Trophoblast cell (in vitro differentiated cells and primary cell): ENCODE results near the gene EPB41L2.

Experiments used
- DNase-seq, 2 donors: peaks; one replicate each; pipeline ENCODE4 v3.0.0-alpha.2; 2016
- H2AFZ ChIP-seq: 2 replicates; pipeline ENCODE4 v1.6.1; 2013; ENCODE audit warnings: low read length, moderate library complexity, mild to moderate bottlenecking; ENCODE audit not compliant: insufficient read depth, poor library complexity
- H2AK5ac ChIP-seq: 2 replicates; pipeline ENCODE4 v1.6.1; 2013; ENCODE audit warnings: mild to moderate bottlenecking, low read length
- H2BK120ac ChIP-seq: 2 replicates; pipeline ENCODE4 v1.6.1; 2013; ENCODE audit warnings: low read length, mild to moderate bottlenecking, moderate library complexity; ENCODE audit not compliant: insufficient read depth, poor library complexity
- H2BK12ac ChIP-seq: 2 replicates; pipeline ENCODE4 v1.6.1; 2013; ENCODE audit warnings: mild to moderate bottlenecking, low read length, moderate library complexity
- H2BK5ac ChIP-seq: 2 replicates; pipeline ENCODE4 v1.6.1; 2013; ENCODE audit warnings: low read length, low read depth, moderate library complexity, mild to moderate bottlenecking; ENCODE audit not compliant: poor library complexity
- H3K14ac ChIP-seq: 2 replicates; pipeline ENCODE4 v1.6.1; 2013; ENCODE audit warnings: mild to moderate bottlenecking, low read length
- H3K18ac ChIP-seq: 2 replicates; pipeline ENCODE4 v1.6.1; 2013; ENCODE audit warnings: mild to moderate bottlenecking, low read length
- H3K23ac ChIP-seq: 2 replicates; pipeline ENCODE4 v1.6.1; 2013; ENCODE audit warnings: low read length
- H3K27ac ChIP-seq: 2 replicates; pipeline ENCODE4 v1.5.1; 2013; ENCODE audit warnings: low read depth, mild to moderate bottlenecking, inconsistent platforms, low read length, moderate library complexity
- H3K27me3 ChIP-seq: 2 replicates; pipeline ENCODE4 v1.6.1; 2013; ENCODE audit warnings: inconsistent platforms, mild to moderate bottlenecking, low read length, moderate library complexity; ENCODE audit not compliant: insufficient read depth
- H3K36me3 ChIP-seq, 2 experiments: 1 replicate in 1 of 2; 2 replicates in 1 of 2; pipeline ENCODE4 v1.6.1; 2013; ENCODE audit warnings: low read length in 2 of 2, mild to moderate bottlenecking in 2 of 2, moderate library complexity in 1 of 2; ENCODE audit not compliant: insufficient read depth in 2 of 2, control insufficient read depth in 1 of 2
- H3K4ac ChIP-seq: 2 replicates; pipeline ENCODE4 v1.6.1; 2013; ENCODE audit warnings: low read depth, mild to moderate bottlenecking, low read length, moderate library complexity
- H3K4me1 ChIP-seq, 2 experiments: 1 replicate in 1 of 2; 2 replicates in 1 of 2; pipeline ENCODE4 v1.6.1; 2013; ENCODE audit warnings: low read length in 2 of 2, mild to moderate bottlenecking in 2 of 2, moderate library complexity in 1 of 2; ENCODE audit not compliant: insufficient read depth in 2 of 2, control insufficient read depth in 1 of 2
- H3K4me2 ChIP-seq: 2 replicates; pipeline ENCODE4 v1.6.1; 2013; ENCODE audit warnings: inconsistent platforms, mild to moderate bottlenecking, low read length, moderate library complexity
- H3K4me3 ChIP-seq: 2 replicates; pipeline ENCODE4 v1.5.1; 2013; ENCODE audit warnings: mild to moderate bottlenecking, low read depth, low read length, inconsistent platforms
- H3K79me1 ChIP-seq: one replicate; pipeline ENCODE4 v1.6.1; 2013; ENCODE audit warnings: low read length
- H3K79me2 ChIP-seq: 2 replicates; pipeline ENCODE4 v1.6.1; 2013; ENCODE audit warnings: low read length, mild to moderate bottlenecking; ENCODE audit not compliant: control insufficient read depth, insufficient read depth, poor library complexity
- H3K9ac ChIP-seq: 2 replicates; pipeline ENCODE4 v1.6.1; 2013; ENCODE audit warnings: mild to moderate bottlenecking, low read length
- H3K9me3 ChIP-seq: 2 replicates; pipeline ENCODE4 v1.6.1; 2013; ENCODE audit warnings: low read depth, mild to moderate bottlenecking, control low read depth, inconsistent platforms, low read length; ENCODE audit not compliant: insufficient read depth
- H4K12ac ChIP-seq: 2 replicates; pipeline ENCODE4 v1.6.1; 2013; ENCODE audit warnings: low read depth, mild to moderate bottlenecking, low read length, moderate library complexity
- H4K8ac ChIP-seq: 2 replicates; pipeline ENCODE4 v1.6.1; 2013; ENCODE audit warnings: low read depth, mild to moderate bottlenecking, low read length, moderate library complexity
- H4K91ac ChIP-seq: one replicate; pipeline ENCODE4 v1.6.1; 2013; ENCODE audit warnings: low read depth, mild to moderate bottlenecking, low read length, moderate library complexity
- WGBS: extraction: QIAGEN DNeasy Blood & Tissue Kit; methylation state at CpG from one replicate; pipeline ENCODE4 v1.1.7; 2013; ENCODE audit warnings: missing lambda C conversion rate; ENCODE audit not compliant: insufficient read length, insufficient coverage; ENCODE audit errors: extremely low coverage; 5-methylcytosine and 5-hydroxymethylcytosine counted together

Gene EPB41L2

GRCh38 chr6:131042664-131043063, 20.4 kb downstream of the EPB41L2 start:
- no peak overlapping the region for H2AFZ ChIP-seq
- H3K27ac ChIP-seq = no peak overlapping the region
- H2BK5ac ChIP-seq = no peak overlapping the region
- H2AK5ac ChIP-seq = no peak overlapping the region
- no peak overlapping the region for H4K12ac ChIP-seq
- no peaks in the 10 kb centered on the region for H3K9me3 ChIP-seq
- H2BK120ac ChIP-seq = no peak overlapping the region
- H4K8ac ChIP-seq = no peak overlapping the region
- H3K4me3 ChIP-seq = no peak overlapping the region
- H3K14ac ChIP-seq = no peak overlapping the region
- no peak for DNase-seq
- peaks cover 2% of the 10 kb centered on the region for H3K79me2 ChIP-seq
- no peaks in the 10 kb centered on the region for H3K79me1 ChIP-seq
- no peak overlapping the region for H4K91ac ChIP-seq
- no peaks in the 10 kb centered on the region for H3K4me1 ChIP-seq
- H2BK12ac ChIP-seq = no peak overlapping the region
- H3K9ac ChIP-seq = no peak overlapping the region
- WGBS = no CpG with 5 or more reads among the region's 2 CpGs
- no peaks in the 10 kb centered on the region for H3K36me3 ChIP-seq
- no peak overlapping the region for H3K23ac ChIP-seq
- no peak overlapping the region for H3K18ac ChIP-seq
- H3K27me3 ChIP-seq = no peaks in the 10 kb centered on the region
- H3K4me2 ChIP-seq = no peak overlapping the region
- H3K4ac ChIP-seq = no peak overlapping the region

- H3K18ac ChIP-seq = no peak overlapping the region
- no peak overlapping the region for H3K4me2 ChIP-seq
- no peaks in the 10 kb centered on the region for H3K79me1 ChIP-seq
Observed at GRCh38 chr6:131041814-131042213, 21.2 kb downstream of the EPB41L2 start.

GRCh38 chr6:131040866-131041265, 22.2 kb downstream of the EPB41L2 start:
- H4K12ac ChIP-seq = no peak overlapping the region
- WGBS = no CpG with 5 or more reads among the region's 4 CpGs
- no peak overlapping the region for H2BK120ac ChIP-seq
- no peak overlapping the region for H3K4me3 ChIP-seq
- H3K79me1 ChIP-seq = no peaks in the 10 kb centered on the region
- no peak overlapping the region for H3K4me2 ChIP-seq
- H3K36me3 ChIP-seq = no peaks in the 10 kb centered on the region
- no peak overlapping the region for H2AK5ac ChIP-seq
- H3K27me3 ChIP-seq = no peaks in the 10 kb centered on the region
- H2BK5ac ChIP-seq = no peak overlapping the region
- no peaks in the 10 kb centered on the region for H3K9me3 ChIP-seq
- H3K9ac ChIP-seq = no peak overlapping the region
- no peak for DNase-seq
- no peak overlapping the region for H2BK12ac ChIP-seq
- no peak overlapping the region for H3K23ac ChIP-seq
- no peak overlapping the region for H4K91ac ChIP-seq
- H3K18ac ChIP-seq = no peak overlapping the region
- H3K27ac ChIP-seq = no peak overlapping the region
- no peaks in the 10 kb centered on the region for H3K4me1 ChIP-seq
- H3K4ac ChIP-seq = no peak overlapping the region
- no peak overlapping the region for H2AFZ ChIP-seq
- H3K79me2 ChIP-seq = peaks cover 2% of the 10 kb centered on the region
- no peak overlapping the region for H4K8ac ChIP-seq
- H3K14ac ChIP-seq = no peak overlapping the region

More at GRCh38 chr6:131041814-131042213, 21.2 kb downstream of the EPB41L2 start:
- Histone ChIP-seq H3K27me3 (no peaks in the 10 kb centered on the region), H3K9me3 (no peaks in the 10 kb centered on the region), H4K91ac (no peak overlapping the region), H2BK5ac (no peak overlapping the region), H2AFZ (no peak overlapping the region), H3K9ac (no peak overlapping the region), H3K36me3 (no peaks in the 10 kb centered on the region), H4K8ac (no peak overlapping the region), H3K79me2 (peaks cover 2% of the 10 kb centered on the region), H2BK12ac (no peak overlapping the region), H3K14ac (no peak overlapping the region), H3K4me3 (no peak overlapping the region), H3K27ac (no peak overlapping the region), H4K12ac (no peak overlapping the region), H3K4ac (no peak overlapping the region), H3K23ac (no peak overlapping the region), H3K4me1 (no peaks in the 10 kb centered on the region), H2BK120ac (no peak overlapping the region), H2AK5ac (no peak overlapping the region)
- DNase-seq = no peak
- WGBS = no CpG with 5 or more reads among the region's 2 CpGs

- H3K27ac ChIP-seq = no peak overlapping the region
- H3K9me3 ChIP-seq = no peaks in the 10 kb centered on the region
- no peaks in the 10 kb centered on the region for H3K27me3 ChIP-seq
- H2AFZ ChIP-seq = no peak overlapping the region
- no peak for DNase-seq
- no peak overlapping the region for H2BK120ac ChIP-seq
- no peak overlapping the region for H3K4ac ChIP-seq
- H3K18ac ChIP-seq = no peak overlapping the region
- no peak overlapping the region for H3K23ac ChIP-seq
- H3K36me3 ChIP-seq = no peaks in the 10 kb centered on the region
- WGBS = no CpG with 5 or more reads among the region's 4 CpGs
- H2AK5ac ChIP-seq = no peak overlapping the region
- H3K4me3 ChIP-seq = no peak overlapping the region
- H2BK5ac ChIP-seq = no peak overlapping the region
- H4K8ac ChIP-seq = no peak overlapping the region
- no peaks in the 10 kb centered on the region for H3K79me2 ChIP-seq
- no peak overlapping the region for H3K14ac ChIP-seq
- H2BK12ac ChIP-seq = no peak overlapping the region
- no peaks in the 10 kb centered on the region for H3K4me1 ChIP-seq
- no peak overlapping the region for H3K4me2 ChIP-seq
- H4K12ac ChIP-seq = no peak overlapping the region
- H3K9ac ChIP-seq = no peak overlapping the region
- no peak overlapping the region for H4K91ac ChIP-seq
- H3K79me1 ChIP-seq = no peaks in the 10 kb centered on the region
Observed at GRCh38 chr6:131039345-131039680, 23.7 kb downstream of the EPB41L2 start.
